ENCODE results near the gene GCN1. TPM values are rescaled to one million over a fixed set of nuclear protein-coding genes. Genes with fewer than 3 reads are reported as not detected.

Gene GCN1
- total RNA-seq, 4 donors from 2014 or later = 37.8 to 115 (median 50.8) TPM

- 96 to 97% methylated on average over 13 of the region's 13 CpGs for WGBS, 2 donors
- H3K4me3 ChIP-seq (ENCODE audit: low read depth, poor library complexity, severe bottlenecking) = no peak overlapping the region
- intact Hi-C loops (cut with DNase I; ENCODE audit: low total_unique reads) = no loop called here
- DNase-seq (ENCODE audit: low spot score in 2 of 2) = no peak
- TF ChIP-seq POLR2A (IDR thresholded peaks at IDR 0.05) = no peak
- no peak for TF ChIP-seq CTCF (IDR thresholded peaks at IDR 0.05)
Observed at GRCh38 chr12:120103371-120103770, 91.1 kb downstream of the GCN1 start.

GRCh38 chr12:120103044-120103338 is 91.5 kb downstream of the GCN1 start:
- WGBS, 2 donors = 76 to 83% methylated on average over 11 of the region's 11 CpGs
- TF ChIP-seq CTCF (IDR thresholded peaks at IDR 0.05) (no peak), POLR2A (IDR thresholded peaks at IDR 0.05) (no peak)
- H3K4me3 ChIP-seq (ENCODE audit: low read depth, poor library complexity, severe bottlenecking) = no peak overlapping the region
- intact Hi-C loops (cut with DNase I; ENCODE audit: low total_unique reads) = no loop called here
- DNase-seq (ENCODE audit: low spot score in 2 of 2) = no peak

- TF ChIP-seq POLR2A (IDR thresholded peaks at IDR 0.05) (no peak), CTCF (IDR thresholded peaks at IDR 0.05) (no peak)
- intact Hi-C loops (cut with DNase I; ENCODE audit: low total_unique reads) = no loop called here
- no peak for DNase-seq (ENCODE audit: low spot score in 2 of 2)
- no peak overlapping the region for H3K4me3 ChIP-seq (ENCODE audit: low read depth, poor library complexity, severe bottlenecking)
- 31 to 56% methylated on average over 21 to 26 of the region's 30 CpGs for WGBS, 2 donors
Observed at GRCh38 chr12:120102189-120103043, 92.1 kb downstream of the GCN1 start.

- 49 to 54% methylated on average over 9 to 13 of the region's 13 CpGs for WGBS, 2 donors
- DNase-seq (ENCODE audit: low spot score in 2 of 2) = no peak
- no peak for TF ChIP-seq POLR2A (IDR thresholded peaks at IDR 0.05)
- no peak for TF ChIP-seq CTCF (IDR thresholded peaks at IDR 0.05)
- intact Hi-C loops (cut with DNase I; ENCODE audit: low total_unique reads) = no loop called here
- H3K4me3 ChIP-seq (ENCODE audit: low read depth, poor library complexity, severe bottlenecking) = no peak overlapping the region
Observed at GRCh38 chr12:120101617-120102016, 92.9 kb downstream of the GCN1 start.

GRCh38 chr12:120101182-120101581 is 93.3 kb downstream of the GCN1 start:
- WGBS, 2 donors = 30 to 37% methylated on average over 11 of the region's 11 CpGs
- intact Hi-C loops (cut with DNase I; ENCODE audit: low total_unique reads) = no loop called here
- TF ChIP-seq POLR2A (IDR thresholded peaks at IDR 0.05) = no peak
- no peak for DNase-seq (ENCODE audit: low spot score in 2 of 2)
- H3K4me3 ChIP-seq (ENCODE audit: low read depth, poor library complexity, severe bottlenecking) = no peak overlapping the region

GRCh38 chr12:120100630-120101029 is 93.9 kb downstream of the GCN1 start:
- H3K4me3 ChIP-seq (ENCODE audit: low read depth, poor library complexity, severe bottlenecking) = no peak overlapping the region
- TF ChIP-seq CTCF (IDR thresholded peaks at IDR 0.05) (no peak), POLR2A (IDR thresholded peaks at IDR 0.05) (no peak)
- intact Hi-C loops (cut with DNase I; ENCODE audit: low total_unique reads) = no loop called here
- WGBS, 2 donors = 39 to 46% methylated on average over 13 to 20 of the region's 21 CpGs
- no peak for DNase-seq (ENCODE audit: low spot score in 2 of 2)
